Caco-2 (cell line): ENCODE measurements around the gene TAF5L. TPM values are rescaled to one million over a fixed set of nuclear protein-coding genes. Genes with fewer than 3 reads are reported as not detected.

ENCODE experiments used
- BruUV-seq: library from RNA; stranded (reverse); fragments of 400-500 nt; replicated peaks from 2 replicates; lab custom pipeline; 2021; lab: Mats Ljungman, UMichigan
- CTCF ChIA-PET: fragments of 300-600 bp; sonication (Branson Sonifier 250); formaldehyde crosslinking; loops from one replicate; lab custom pipeline; 2022; ENCODE audit warnings: antibody characterized with exemption; lab: Charles Lee
- POLR2A ChIA-PET: fragments of 300-600 bp; sonication (Branson Sonifier 250); formaldehyde crosslinking; loops from one replicate; lab custom pipeline; 2022; ENCODE audit warnings: antibody characterized with exemption; lab: Charles Lee
- DNase-seq, 2 experiments: peaks; one replicate each; pipeline versions ENCODE4 v3.0.0 to v3.0.0-alpha.2; 2020 to 2022
- H3K27me3 ChIP-seq: replicated peaks from 2 replicates; pipeline ENCODE4 v1.6.0; 2011; ENCODE audit warnings: low read length; ENCODE audit not compliant: control insufficient read depth, insufficient read depth
- H3K36me3 ChIP-seq: 2 replicates; pipeline ENCODE4 v1.5.1; 2011; ENCODE audit warnings: low read length; ENCODE audit not compliant: control insufficient read depth, insufficient read depth
- H3K4me1 ChIP-seq: fragments of 250-450 bp; sonication (Bioruptor Pico); 2 replicates; pipeline ENCODE4 v1.5.1; 2020; ENCODE audit warnings: mild to moderate bottlenecking
- H3K4me3 ChIP-seq: 2 replicates; pipeline ENCODE4 v1.5.1; 2011; ENCODE audit warnings: low read depth, mild to moderate bottlenecking, control low read depth, low read length
- H3K9me3 ChIP-seq: fragments of 250-450 bp; sonication (Bioruptor Pico); 2 replicates; pipeline ENCODE4 v1.5.1; 2020; ENCODE audit warnings: mild to moderate bottlenecking, moderate library complexity
- H3K27ac Mint-ChIP-seq: one replicate; pipeline ENCODE4 v1.8.0; 2022; ENCODE audit warnings: mixed read lengths; ENCODE audit not compliant: unreplicated experiment
- H3K27me3 Mint-ChIP-seq: one replicate; pipeline ENCODE4 v1.8.0; 2022; ENCODE audit warnings: mixed read lengths; ENCODE audit not compliant: insufficient read depth, unreplicated experiment
- H3K36me3 Mint-ChIP-seq: one replicate; pipeline ENCODE4 v1.8.0; 2022; ENCODE audit warnings: mild to moderate bottlenecking, mixed read lengths; ENCODE audit not compliant: insufficient read depth, unreplicated experiment
- H3K4me1 Mint-ChIP-seq: one replicate; pipeline ENCODE4 v1.8.0; 2022; ENCODE audit warnings: low read depth, mixed read lengths; ENCODE audit not compliant: unreplicated experiment
- H3K4me3 Mint-ChIP-seq: one replicate; pipeline ENCODE4 v1.8.0; 2022; ENCODE audit warnings: mild to moderate bottlenecking, moderate library complexity, mixed read lengths; ENCODE audit not compliant: unreplicated experiment
- H3K9me3 Mint-ChIP-seq: one replicate; pipeline ENCODE4 v1.8.0; 2022; ENCODE audit warnings: mixed read lengths; ENCODE audit not compliant: unreplicated experiment
- CTCF ChIP-seq, 2 experiments: fragments of 200-600 bp in 1 of 2; IDR thresholded peaks; 1 replicate in 1 of 2; 2 replicates in 1 of 2; pipeline versions ENCODE4 v1.5.1 to v1.8.0; 2011 to 2022; ENCODE audit warnings: antibody characterized with exemption in 1 of 2, control low read depth in 1 of 2, inconsistent platforms in 1 of 2, low read depth in 1 of 2, low read length in 1 of 2, mild to moderate bottlenecking in 1 of 2, moderate library complexity in 1 of 2; ENCODE audit not compliant: insufficient read depth in 1 of 2, severe bottlenecking in 1 of 2, unreplicated experiment in 1 of 2
- intact Hi-C: fragments of 100-400 bp; cut with micrococcal nuclease; formaldehyde crosslinking; loops from one replicate; pipeline ENCODE4 v1.10.0; 2022; ENCODE audit not compliant: unreplicated experiment
- total RNA-seq: library from RNA; stranded (reverse); gene quantifications from 2 replicates; pipeline ENCODE4 v1.2.3, GENCODE V29; 2022

The TAF5L gene
- total RNA-seq, 1 experiment from 2014 or later: 23.8 TPM

- POLR2A ChIA-PET: no interaction called here
- H3K4me3 ChIP-seq: no peak overlapping the region
- Mint-ChIP-seq H3K27me3 (no peaks in the 10 kb centered on the region), H3K27ac (no peak overlapping the region), H3K36me3 (no peaks in the 10 kb centered on the region), H3K9me3 (no peaks in the 10 kb centered on the region), H3K4me1 (peaks cover 7% of the 10 kb centered on the region), H3K4me3 (no peak overlapping the region)
- CTCF ChIA-PET: no interaction called here
- no peak for DNase-seq
- no peak for TF ChIP-seq CTCF (IDR thresholded peaks at IDR 0.05; ENCODE audit: insufficient read depth in 1 of 2, low read depth in 1 of 2, low read length in 1 of 2, severe bottlenecking in 1 of 2, unreplicated experiment in 1 of 2)
- no peaks in the 10 kb centered on the region for H3K27me3 ChIP-seq
- BruUV-seq: no TSS peak
- no peaks in the 10 kb centered on the region for H3K36me3 ChIP-seq
- intact Hi-C loops: no loop called here
- no peaks in the 10 kb centered on the region for H3K9me3 ChIP-seq
- H3K4me1 ChIP-seq: peaks cover under 1% of the 10 kb centered on the region; the same call in 1 of the 2 replicates
Measured at GRCh38 chr1:229619002-229619401, 6.9 kb downstream of the TAF5L start.

- no peak for TF ChIP-seq CTCF (IDR thresholded peaks at IDR 0.05; ENCODE audit: insufficient read depth in 1 of 2, low read depth in 1 of 2, low read length in 1 of 2, severe bottlenecking in 1 of 2, unreplicated experiment in 1 of 2)
- H3K36me3 ChIP-seq: no peaks in the 10 kb centered on the region
- no TSS peak for BruUV-seq
Measured at GRCh38 chr1:229617351-229618100, 8.4 kb downstream of the TAF5L start.

GRCh38 chr1:229614701-229615100, 11.2 kb downstream of the TAF5L start:
- DNase-seq: no peak
- H3K36me3 ChIP-seq: no peaks in the 10 kb centered on the region
- BruUV-seq: no TSS peak
- H3K4me1 ChIP-seq: no peaks in the 10 kb centered on the region
- no peaks in the 10 kb centered on the region for H3K9me3 Mint-ChIP-seq
- CTCF ChIA-PET: no interaction called here
- H3K27me3 Mint-ChIP-seq: no peaks in the 10 kb centered on the region
- intact Hi-C loops: no loop called here
- no peak for TF ChIP-seq CTCF (IDR thresholded peaks at IDR 0.05; ENCODE audit: insufficient read depth in 1 of 2, low read depth in 1 of 2, low read length in 1 of 2, severe bottlenecking in 1 of 2, unreplicated experiment in 1 of 2)
- H3K36me3 Mint-ChIP-seq: peaks cover 20% of the 10 kb centered on the region
- POLR2A ChIA-PET: no interaction called here
- H3K4me3 ChIP-seq: no peak overlapping the region
- H3K9me3 ChIP-seq: no peaks in the 10 kb centered on the region
- no peaks in the 10 kb centered on the region for H3K4me1 Mint-ChIP-seq
- H3K27me3 ChIP-seq: no peaks in the 10 kb centered on the region
- no peak overlapping the region for H3K27ac Mint-ChIP-seq
- no peak overlapping the region for H3K4me3 Mint-ChIP-seq

More at GRCh38 chr1:229617351-229618100, 8.4 kb downstream of the TAF5L start:
- Histone ChIP-seq H3K4me3 (no peak overlapping the region), H3K27me3 (no peaks in the 10 kb centered on the region), H3K4me1 (no peaks in the 10 kb centered on the region), H3K9me3 (no peaks in the 10 kb centered on the region)
- ChIA-PET POLR2A (interaction anchor here (1.1 kb wide), 1 partner anchor 59 kb away, joined by 3 read pairs; the partner anchor contains the start of gene ABCB10), CTCF (no interaction called here)
- H3K9me3 Mint-ChIP-seq: no peaks in the 10 kb centered on the region
- no peaks in the 10 kb centered on the region for H3K27me3 Mint-ChIP-seq
- intact Hi-C loops: no loop called here
- no peak for DNase-seq
- H3K4me3 Mint-ChIP-seq: no peak overlapping the region
- no peaks in the 10 kb centered on the region for H3K4me1 Mint-ChIP-seq
- no peak overlapping the region for H3K27ac Mint-ChIP-seq
- peaks cover 6% of the 10 kb centered on the region for H3K36me3 Mint-ChIP-seq
